Measurements from ENCODE around the gene HAS3.

Gene HAS3

DNA sequence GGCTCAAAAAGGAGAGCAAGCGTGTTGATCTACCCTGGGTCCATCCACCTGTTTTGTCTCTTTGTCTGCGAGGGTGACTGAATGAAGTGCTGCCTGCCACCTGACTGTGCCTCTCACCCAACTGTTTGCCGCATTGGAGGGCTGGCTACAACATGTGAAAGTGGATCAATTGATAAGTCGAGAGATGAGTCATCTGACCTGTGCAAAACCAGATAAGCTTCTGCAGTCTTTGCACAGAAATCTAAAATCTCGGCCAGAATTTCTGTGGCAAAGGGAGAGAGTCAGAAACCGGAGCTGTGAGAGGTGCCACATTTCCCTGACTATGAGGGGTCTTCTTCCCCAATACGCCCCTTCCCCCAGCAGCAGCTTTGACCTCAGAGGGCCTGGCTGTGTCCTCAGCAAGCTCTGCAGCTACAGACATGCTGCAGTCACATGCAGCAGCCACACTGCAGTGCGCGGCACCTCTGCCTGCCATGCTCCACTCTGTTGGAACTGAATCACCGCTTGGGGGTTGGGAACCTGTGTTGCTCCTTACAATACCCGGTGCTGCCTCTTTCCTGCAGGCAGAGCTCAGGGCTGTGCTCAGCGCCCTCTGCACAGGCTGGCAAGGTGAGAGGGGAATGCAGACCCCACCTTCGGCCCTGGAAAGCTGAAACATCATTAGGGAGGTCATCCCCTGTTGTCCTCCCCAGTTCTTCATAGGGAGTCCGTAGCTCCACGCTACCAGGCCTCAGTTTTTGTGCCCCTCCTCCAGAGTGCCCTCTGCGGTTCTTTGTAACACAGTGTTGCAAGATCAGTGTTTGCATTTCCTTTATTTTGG lies 16.2 kb upstream of the HAS3 start:
- no peak for DNase-seq (ENCODE audit: low read depth, low spot score)
- H3K27ac ChIP-seq = no peak overlapping the region

DNA sequence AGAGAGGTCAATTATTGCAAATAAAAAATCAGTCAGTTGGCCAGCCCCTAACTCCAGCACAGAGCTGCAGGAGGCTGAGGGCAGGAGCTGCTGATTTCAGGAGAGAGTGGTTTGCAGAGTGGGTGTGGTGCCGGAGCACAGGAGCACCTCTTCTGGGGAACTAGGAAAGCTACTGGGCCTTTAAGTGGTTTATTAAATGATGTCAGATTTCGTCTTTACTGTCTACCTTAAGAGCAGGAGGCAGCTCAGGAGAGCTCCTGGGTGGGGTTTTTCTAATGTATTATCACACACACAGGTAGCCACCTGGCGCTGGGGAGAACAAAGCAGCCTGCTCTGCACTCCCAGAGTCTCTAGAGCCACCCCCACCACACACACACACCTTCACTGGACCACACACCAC lies 11.5 kb upstream of the HAS3 start:
- DNase-seq (ENCODE audit: low read depth, low spot score) = no peak
- H3K27ac ChIP-seq = no peak overlapping the region

DNA sequence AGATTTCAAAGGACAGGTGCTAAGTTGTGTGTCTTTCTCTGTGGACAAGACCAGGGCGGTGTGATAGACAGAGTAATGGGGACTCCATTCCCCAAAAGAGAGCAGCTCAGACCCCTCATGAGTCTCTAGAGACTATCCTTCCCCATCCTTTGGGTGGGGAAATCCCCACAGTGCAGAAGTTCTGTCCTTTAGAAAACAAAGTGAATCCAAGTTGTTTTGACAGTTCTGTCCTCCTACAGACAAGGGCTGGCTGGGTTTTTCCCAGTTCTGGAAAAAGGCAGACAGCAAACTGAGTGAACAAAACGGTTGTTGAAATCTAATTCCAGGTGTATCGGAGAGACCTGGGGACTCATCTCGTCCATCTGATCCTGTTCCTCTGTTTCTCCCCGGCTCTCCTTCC lies 11.0 kb upstream of the HAS3 start:
- no peak for DNase-seq (ENCODE audit: low read depth, low spot score)

DNA sequence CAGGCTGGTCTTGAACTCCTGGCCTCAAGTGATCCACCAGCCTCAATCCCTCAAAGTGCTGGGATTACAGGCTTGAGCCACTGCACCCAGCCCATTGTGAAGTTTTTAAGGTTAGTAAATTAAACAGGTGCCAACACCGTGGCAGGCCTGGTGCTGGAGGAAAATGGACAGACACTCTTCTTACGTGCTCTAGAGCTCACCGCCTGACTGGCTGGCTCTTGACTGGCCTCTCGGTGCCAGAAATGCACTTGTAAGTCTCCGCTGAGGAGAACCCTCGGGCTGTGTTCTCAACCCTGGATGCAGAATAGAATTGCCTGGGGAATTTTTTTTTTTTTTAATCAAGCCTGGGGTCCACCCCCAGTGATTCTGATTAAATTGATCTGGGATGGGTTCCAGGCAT lies 10.3 kb upstream of the HAS3 start:
- no peak for DNase-seq (ENCODE audit: low read depth, low spot score)
- no peak overlapping the region for H3K27ac ChIP-seq

More for the DNA sequence above, 11.0 kb upstream of the HAS3 start:
- H3K27ac ChIP-seq = no peak overlapping the region

DNA sequence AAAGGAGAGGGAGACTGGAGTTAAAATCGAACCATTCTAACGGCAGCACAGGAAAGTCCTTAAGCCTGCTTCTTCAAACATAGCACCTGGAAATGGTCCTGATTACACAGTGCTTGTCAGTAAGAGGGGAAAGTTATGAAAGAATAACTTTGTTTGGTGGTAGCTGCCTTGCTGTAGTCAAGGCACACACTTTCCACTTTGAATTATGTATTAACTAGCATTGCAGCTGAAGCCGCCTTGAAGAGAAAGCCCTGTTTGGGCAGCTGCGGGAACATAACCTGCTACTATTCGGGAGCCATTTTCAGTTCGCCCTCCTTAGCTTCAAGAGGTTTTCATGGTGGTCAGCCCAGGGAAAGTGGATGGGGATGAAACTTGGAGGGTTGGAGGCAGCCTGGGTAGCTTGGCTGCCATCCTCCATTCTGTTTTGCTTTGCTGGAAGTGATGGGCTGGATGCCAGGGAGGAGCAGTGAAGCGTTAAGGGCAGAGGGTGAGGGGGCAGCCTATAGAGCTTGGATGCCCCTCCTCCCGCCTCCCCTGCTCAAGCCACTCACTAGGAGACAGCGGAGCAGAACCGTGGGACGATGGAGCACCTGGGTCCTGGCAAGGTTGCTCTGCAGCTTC lies 5.3 kb upstream of the HAS3 start:
- H3K27ac ChIP-seq = no peak overlapping the region
- no peak for DNase-seq (ENCODE audit: low read depth, low spot score)

DNA sequence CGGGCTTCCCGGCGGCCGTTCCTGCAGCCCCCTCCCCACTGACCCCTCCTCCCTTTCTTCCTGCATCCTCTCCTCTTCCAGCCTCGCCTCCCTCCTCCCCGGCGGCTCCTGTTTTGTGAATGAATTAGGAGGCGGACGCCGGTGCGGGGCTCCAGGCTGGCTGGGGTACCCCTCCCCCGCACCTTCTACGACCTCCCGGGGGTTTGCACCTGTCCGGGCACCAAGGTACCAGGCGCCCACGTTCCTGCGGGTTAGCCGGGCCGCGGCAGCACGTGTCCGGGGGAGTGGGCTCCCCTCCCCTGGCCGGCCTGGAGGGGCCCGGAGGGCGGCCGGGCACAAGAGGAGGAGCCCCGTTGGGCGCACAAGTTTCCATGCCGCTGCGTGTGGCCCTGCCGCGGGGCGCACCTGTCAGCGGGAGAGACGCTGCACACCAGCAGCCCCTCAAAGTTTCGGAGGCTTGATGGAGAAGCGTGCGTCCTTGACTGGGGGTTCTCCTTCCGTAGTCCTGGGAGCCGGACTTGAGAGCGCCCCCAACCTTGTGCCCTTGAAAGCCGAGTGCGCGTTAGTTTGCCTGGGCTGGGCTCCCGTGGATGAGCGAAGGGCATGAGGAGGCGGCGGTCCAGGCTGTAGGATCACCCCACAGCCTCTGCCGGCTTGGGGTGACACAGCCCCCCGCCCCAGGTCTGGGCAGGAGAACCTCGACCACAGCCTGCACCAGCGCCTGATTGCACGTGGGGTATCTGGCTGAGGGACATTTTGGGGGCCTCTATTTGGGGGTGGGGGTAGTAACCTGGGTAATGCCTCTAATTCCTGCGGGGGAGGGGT lies 1.2 kb downstream of the HAS3 start:
- H3K27ac ChIP-seq = peak overlapping the region; percentile 56
- no peak for DNase-seq (ENCODE audit: low read depth, low spot score)

DNA sequence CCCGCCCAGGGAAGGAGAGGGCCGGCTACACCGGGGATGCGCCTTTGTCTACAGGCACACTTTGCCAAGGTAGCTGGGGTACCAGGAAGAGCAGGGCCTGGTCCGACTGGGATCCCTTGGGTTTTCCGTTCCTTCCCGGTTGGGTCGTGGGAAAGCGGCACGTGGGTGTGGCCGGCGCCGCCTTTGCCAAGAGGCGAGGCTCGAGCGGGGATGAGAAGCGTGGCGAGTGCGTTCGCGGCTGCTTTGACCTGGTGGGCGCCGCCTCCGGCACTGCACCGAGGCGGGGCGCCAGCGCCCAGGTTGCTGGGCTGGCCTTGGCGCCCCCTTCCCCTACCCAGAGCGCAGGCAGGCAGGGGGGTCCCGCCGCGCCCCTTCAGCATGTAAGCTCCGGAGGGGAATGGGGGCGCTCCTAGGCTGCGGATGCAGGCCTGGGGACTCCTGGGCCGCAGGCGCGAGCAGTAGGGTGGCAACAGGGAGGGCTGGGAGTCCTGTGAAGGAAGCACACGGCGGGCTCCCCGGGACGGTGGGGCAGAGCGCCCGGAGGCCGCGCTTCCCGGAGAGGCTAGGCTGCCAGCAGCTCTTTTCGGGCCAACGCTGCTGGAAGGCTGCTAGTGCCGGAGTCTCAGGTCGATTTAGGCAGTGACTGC lies 2.0 kb downstream of the HAS3 start:
- no peak for DNase-seq (ENCODE audit: low read depth, low spot score)
- peak overlapping the region; percentile 56 for H3K27ac ChIP-seq

DNA sequence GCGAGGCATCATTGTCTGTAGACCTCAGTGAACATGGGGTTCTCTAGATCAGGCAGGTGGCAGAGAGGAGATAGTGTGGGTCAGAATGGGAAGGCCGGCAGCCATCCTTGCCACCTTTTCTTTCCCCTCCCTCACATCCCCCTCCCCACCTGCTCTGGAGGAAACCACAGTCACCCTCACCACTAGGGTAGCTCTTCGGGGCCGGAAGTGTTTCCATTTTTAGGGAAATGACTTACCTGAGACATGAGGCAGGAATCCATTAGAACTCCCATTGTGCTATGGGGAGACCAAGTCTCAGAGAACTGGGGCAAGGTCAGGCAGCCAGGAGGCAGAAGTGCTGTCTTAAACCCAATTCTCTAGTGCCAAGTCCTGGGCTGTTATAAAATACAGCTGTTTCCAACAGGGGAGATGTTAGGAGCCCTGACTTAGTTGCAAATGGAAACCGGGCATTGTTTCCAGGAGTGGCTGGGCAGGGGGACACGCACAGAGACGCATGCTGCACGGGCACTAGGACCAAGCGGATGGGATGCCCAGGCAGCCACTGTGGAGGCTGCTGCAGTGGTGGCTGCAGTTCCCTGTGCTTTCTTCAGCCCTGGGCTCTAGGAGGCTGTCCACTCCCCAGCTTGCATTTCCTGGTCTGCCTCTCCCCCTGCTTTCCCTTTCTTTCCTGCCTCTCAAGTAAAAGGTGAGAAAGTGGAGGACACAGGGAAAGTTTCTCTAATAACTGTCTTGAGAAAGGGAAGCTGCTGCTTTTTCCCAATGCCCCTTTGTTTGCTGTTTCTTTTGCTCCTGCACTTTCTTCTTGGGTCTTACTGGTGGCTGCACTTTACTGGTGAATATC lies 2.8 kb downstream of the HAS3 start:
- H3K27ac ChIP-seq = peak overlapping the region; percentile 56

DNA sequence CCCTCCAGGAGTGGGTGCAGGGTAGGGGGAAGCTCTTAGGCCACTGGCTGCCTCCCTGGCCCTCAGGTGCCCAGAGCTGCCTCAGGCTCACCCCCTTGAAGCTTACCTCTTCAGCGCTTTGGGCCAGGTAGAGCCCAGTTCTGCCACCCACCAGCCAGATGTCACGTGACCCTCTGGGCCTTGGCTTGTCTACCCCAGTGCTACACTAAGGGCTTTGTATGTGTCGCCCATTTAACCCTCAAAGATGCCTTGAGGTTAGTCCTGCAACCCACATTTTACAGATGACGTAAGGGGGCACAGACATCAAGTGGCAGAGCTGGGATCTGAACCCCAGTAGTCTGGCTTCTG lies 3.4 kb downstream of the HAS3 start:
- no peak for DNase-seq (ENCODE audit: low read depth, low spot score)
- no peak overlapping the region for H3K27ac ChIP-seq

More for the DNA sequence above, 2.8 kb downstream of the HAS3 start:
- DNase-seq (ENCODE audit: low read depth, low spot score) = no peak

DNA sequence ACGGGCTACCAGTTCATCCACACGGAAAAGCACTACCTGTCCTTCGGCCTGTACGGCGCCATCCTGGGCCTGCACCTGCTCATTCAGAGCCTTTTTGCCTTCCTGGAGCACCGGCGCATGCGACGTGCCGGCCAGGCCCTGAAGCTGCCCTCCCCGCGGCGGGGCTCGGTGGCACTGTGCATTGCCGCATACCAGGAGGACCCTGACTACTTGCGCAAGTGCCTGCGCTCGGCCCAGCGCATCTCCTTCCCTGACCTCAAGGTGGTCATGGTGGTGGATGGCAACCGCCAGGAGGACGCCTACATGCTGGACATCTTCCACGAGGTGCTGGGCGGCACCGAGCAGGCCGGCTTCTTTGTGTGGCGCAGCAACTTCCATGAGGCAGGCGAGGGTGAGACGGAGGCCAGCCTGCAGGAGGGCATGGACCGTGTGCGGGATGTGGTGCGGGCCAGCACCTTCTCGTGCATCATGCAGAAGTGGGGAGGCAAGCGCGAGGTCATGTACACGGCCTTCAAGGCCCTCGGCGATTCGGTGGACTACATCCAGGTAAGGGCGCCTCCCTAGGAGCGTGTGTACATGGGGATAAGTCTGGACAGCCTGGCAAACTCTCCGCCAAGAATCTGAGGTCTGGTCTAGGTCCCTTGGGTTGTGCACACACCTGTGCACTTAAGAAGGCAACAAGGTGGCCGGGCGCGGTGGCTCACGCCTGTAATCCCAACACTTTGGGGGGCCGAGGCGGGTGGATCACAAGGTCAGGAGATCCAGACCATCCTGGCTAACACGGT lies 4.2 kb downstream of the HAS3 start:
- H3K27ac ChIP-seq = no peak overlapping the region
- DNase-seq (ENCODE audit: low read depth, low spot score) = no peak

DNA sequence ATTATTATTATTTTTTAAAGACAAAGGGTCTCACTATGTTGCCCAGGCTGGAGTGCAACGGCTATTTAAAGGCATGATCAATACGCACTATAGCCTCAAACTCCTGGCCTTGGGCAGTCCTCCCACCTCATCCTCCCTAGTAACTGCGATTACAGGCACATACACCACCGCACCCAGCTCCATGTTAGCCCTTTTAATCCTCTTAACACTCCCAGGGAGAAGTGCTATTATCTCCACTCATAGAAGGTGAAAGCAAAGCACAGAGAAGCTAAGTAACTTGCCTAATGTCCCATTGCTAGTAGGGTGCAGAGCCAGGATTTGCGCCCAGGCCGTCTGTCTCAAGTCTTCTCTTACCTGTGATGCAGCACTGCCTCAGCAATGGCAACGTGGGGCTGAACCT lies 5.0 kb downstream of the HAS3 start:
- no peak for DNase-seq (ENCODE audit: low read depth, low spot score)
- no peak overlapping the region for H3K27ac ChIP-seq

DNA sequence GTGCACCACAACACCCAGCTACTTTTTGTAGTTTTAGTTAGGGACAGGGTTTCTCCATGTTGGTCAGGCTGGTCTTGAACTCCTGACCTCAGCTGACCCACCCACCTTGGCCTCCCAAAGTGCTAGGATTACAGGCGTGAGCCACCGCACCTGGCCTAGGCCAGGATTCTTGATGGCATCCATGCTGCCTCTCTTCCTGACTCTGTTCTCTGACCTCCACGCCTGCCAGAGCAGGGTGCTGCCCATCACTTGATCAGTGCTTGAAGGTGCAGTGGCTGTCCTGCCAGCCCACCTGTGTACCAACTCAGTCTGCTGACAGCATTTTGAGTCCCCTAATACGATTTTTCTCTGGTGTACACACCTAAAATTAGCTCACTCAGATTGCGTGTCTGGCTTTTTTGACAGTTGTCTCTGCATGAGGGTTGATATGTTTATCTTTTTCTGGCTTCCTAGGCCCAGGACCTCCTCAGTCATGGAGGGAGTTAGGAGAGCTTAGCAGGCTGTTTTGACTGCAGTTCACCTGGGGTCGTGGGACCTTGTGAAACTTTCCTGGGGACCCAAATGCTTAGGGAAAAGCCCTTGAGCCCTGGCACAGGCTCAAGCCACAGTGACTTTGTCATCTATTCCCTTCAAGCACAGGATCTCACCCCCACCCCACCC lies 5.9 kb downstream of the HAS3 start:
- peak overlapping the region; percentile 7 for H3K27ac ChIP-seq
- no peak for DNase-seq (ENCODE audit: low read depth, low spot score)

DNA sequence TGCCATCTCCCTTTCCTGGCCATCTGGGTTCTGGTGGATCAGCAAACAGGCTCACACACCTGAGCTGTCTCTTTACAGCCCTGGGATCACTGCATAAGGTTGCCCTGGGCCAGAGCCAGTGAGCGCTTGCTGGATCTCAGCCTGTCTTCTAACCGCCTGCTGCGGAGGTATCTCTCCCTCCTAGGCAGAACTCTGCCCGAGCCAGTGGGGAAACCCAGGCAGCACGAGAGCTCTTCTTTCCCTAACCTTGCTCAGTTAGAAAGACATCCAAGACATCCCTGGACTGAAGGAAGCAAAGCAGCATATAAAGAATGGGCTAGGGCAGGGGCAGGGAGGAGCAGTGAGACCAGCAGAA lies 6.4 kb downstream of the HAS3 start:
- peak overlapping the region; percentile 7 for H3K27ac ChIP-seq
- no peak for DNase-seq (ENCODE audit: low read depth, low spot score)

DNA sequence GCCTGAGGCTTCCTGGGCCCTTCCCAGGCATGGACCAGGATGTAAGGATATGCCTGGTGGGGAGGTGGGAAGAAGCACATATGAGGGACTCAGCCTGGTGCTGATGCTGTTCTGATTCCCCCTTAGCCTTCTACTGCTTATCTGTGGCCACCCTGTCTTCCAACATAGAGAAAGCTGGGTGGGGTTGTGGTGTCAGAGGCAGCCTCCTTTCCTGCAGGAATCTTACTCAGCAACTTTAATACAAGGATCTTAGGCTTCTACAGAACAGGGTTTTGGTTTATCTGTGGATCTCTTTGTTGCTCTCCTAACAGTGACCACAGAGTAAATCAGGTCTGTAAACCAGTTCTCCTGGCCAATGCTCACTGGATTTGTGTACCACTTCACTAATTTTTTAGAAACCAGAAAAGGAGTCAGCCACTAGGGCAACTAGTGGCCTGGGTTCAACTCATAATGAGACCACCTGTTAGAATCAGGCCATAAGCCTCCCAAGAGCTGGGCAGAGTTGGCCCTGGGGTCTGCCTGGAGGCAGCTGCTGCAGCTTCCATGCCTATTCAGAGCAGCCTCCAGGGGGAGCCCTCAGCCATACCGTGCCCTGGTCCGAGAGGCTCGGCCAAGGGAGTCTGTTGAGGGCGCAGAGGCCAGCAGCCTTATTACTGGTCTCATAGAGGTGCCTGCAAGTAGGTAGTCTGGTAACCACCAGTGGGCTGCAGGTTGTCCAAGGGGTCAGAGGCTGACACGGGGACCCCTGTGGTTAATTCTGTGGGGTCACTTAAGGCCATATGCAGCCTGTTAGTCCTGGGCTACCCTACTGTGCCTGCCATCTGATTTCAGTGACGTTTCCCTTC lies 7.1 kb downstream of the HAS3 start:
- DNase-seq (ENCODE audit: low read depth, low spot score) = no peak
- peak overlapping the region; percentile 7 for H3K27ac ChIP-seq

DNA sequence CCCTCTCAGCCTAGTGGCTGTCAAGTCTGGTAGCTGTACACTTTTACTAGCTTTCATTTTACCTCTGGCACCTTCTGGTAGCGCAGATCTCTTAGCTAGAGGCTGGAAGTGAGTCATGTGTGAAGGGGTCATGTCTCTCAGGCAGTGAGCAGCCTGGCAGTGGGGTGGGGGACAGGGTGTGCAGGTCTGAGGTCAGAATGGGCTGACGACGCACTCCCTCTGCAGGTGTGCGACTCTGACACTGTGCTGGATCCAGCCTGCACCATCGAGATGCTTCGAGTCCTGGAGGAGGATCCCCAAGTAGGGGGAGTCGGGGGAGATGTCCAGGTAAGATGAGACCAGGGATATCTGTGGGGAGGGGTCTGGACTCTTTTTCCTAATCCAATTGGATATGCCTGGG lies 7.8 kb downstream of the HAS3 start:
- DNase-seq (ENCODE audit: low read depth, low spot score) = no peak
- H3K27ac ChIP-seq = no peak overlapping the region

DNA sequence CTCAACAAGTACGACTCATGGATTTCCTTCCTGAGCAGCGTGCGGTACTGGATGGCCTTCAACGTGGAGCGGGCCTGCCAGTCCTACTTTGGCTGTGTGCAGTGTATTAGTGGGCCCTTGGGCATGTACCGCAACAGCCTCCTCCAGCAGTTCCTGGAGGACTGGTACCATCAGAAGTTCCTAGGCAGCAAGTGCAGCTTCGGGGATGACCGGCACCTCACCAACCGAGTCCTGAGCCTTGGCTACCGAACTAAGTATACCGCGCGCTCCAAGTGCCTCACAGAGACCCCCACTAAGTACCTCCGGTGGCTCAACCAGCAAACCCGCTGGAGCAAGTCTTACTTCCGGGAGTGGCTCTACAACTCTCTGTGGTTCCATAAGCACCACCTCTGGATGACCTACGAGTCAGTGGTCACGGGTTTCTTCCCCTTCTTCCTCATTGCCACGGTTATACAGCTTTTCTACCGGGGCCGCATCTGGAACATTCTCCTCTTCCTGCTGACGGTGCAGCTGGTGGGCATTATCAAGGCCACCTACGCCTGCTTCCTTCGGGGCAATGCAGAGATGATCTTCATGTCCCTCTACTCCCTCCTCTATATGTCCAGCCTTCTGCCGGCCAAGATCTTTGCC lies 9.0 kb downstream of the HAS3 start:
- H3K27ac ChIP-seq = no peak overlapping the region

DNA sequence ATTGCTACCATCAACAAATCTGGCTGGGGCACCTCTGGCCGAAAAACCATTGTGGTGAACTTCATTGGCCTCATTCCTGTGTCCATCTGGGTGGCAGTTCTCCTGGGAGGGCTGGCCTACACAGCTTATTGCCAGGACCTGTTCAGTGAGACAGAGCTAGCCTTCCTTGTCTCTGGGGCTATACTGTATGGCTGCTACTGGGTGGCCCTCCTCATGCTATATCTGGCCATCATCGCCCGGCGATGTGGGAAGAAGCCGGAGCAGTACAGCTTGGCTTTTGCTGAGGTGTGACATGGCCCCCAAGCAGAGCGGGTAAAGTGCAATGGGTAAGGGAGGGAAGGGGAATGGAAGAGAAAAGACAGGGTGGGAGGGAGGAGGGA lies 9.5 kb downstream of the HAS3 start:
- H3K27ac ChIP-seq = no peak overlapping the region
- DNase-seq (ENCODE audit: low read depth, low spot score) = no peak

More for the DNA sequence above, 9.0 kb downstream of the HAS3 start:
- no peak for DNase-seq (ENCODE audit: low read depth, low spot score)

Measured in epithelial cell of prostate (primary cell).